DND-41 (cell line): Measurements from ENCODE around the gene MAGI1.

ENCODE experiments used
- EZH2 ChIP-seq: IDR thresholded peaks from 3 replicates; pipeline ENCODE4 v1.6.1; 2012; ENCODE audit warnings: borderline replicate concordance, low read depth, mild to moderate bottlenecking, moderate library complexity, low read length, inconsistent platforms; ENCODE audit not compliant: severe bottlenecking
- TF ChIP-seq, protein P1 (sequence below): IDR thresholded peaks from 2 replicates; pipeline ENCODE4 v1.5.1; 2012; ENCODE audit warnings: borderline replicate concordance, low read length, moderate library complexity, mild to moderate bottlenecking; ENCODE audit not compliant: poor library complexity, severe bottlenecking; ENCODE audit errors: extremely low read depth

GRCh38 chr3:66015841-66016240, 22.9 kb downstream of the MAGI1 start:
- TF ChIP-seq, protein P1, sequence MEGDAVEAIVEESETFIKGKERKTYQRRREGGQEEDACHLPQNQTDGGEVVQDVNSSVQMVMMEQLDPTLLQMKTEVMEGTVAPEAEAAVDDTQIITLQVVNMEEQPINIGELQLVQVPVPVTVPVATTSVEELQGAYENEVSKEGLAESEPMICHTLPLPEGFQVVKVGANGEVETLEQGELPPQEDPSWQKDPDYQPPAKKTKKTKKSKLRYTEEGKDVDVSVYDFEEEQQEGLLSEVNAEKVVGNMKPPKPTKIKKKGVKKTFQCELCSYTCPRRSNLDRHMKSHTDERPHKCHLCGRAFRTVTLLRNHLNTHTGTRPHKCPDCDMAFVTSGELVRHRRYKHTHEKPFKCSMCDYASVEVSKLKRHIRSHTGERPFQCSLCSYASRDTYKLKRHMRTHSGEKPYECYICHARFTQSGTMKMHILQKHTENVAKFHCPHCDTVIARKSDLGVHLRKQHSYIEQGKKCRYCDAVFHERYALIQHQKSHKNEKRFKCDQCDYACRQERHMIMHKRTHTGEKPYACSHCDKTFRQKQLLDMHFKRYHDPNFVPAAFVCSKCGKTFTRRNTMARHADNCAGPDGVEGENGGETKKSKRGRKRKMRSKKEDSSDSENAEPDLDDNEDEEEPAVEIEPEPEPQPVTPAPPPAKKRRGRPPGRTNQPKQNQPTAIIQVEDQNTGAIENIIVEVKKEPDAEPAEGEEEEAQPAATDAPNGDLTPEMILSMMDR, result no peak
- no peak for TF ChIP-seq EZH2
